Eye (tissue), 1 donor: ENCODE measurements around the gene STIM1.
A peak's percentile ranks its signal among the peaks of the same experiment; 100 is the strongest.

ENCODE experiments used
- DNase-seq: peaks from one replicate; pipeline ENCODE4 v3.0.0-alpha.2; 2015

STIM1 gene

GRCh38 chr11:3925513-3925912 is 70.0 kb downstream of the STIM1 start:
- no peak for DNase-seq

DNA sequence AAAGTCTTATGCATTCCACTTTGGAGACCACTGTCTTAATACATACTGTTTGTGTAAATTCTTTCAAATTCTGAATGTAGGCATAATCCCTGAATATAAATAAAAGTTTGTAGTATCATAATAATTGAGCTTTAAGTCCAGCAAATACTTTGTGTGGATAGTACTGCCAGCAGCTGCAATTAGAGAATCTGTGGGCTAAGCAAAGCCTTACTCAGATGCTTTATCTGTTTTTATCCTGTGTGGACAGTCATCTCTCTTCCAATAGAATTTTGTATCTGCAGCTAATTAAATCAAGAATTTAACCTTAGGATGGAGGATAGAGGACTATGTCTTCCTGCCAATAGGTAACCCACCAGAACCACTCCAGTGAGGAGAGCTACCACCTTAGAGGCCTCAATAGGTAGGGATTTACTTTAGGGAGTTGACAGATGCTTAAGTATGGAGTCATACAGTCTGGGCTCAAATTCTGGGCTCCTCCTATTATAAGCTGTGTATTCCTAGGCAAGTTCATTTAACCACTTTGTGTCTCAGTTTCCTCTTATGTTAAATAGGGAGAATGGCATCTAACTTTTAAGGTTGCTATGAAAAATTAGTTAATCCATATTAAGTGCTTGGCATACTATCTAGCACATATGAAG is 71.1 kb downstream of the STIM1 start:
- DNase-seq, result no peak

GRCh38 chr11:3927129-3927796 is 71.8 kb downstream of the STIM1 start:
- no peak for DNase-seq

DNA sequence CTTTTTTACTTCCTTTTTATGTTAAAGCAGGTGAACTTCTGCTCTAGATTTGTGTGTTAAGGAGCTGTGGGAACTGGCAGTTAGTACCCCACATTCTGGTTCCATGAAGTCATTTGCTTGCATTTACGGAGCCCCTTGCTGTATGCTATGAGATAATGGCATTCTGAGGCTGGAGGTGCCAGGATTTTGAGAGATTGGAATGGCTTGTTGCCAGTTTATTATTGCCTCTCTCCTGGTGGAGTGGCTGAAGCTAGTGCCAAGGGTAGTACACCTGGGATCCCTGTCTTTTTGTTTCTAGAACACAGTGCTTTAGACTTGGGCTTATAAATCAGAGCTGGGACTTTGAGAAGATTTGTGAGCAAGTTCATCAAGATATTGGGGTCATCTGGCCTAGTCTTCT is 73.8 kb downstream of the STIM1 start:
- no peak for DNase-seq

DNA sequence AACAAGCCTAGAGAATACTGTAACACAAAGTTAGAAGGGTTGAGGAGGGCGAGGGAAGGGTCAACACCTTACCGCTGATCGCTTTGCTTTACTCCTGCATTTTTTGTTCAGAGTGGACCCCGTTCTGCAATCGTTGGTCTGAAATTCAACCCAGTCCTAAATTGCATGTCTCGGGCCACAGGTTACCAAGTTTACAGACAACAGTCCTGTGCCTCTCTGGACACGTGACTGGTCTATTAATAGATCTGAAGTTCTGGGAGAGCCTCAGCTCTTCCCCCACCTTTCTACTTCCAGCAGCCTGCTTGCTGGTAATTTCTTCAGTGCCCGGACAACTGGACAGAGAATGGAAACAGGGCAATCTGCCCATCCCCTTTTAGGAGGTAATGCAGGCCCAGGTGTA is 74.2 kb downstream of the STIM1 start:
- no peak for DNase-seq

DNA sequence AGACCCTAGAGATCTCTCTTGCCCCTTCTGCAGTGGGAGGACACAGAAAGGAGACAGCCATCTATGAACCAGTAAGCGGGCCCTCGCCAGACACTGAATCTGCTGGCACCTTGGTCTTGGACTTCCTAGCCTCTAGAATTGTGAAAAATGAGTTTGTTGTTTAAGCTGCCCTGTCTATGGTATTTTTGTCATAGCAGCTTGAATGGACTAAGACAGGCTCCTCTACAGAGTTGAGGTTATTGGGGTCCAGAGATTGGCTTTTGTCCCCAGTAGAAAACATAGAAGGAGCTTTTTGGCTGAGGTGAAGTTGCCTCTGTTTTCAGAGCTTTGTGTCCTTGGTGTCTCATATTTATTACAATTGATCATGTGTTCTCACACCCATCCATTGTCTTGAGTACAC is 77.2 kb downstream of the STIM1 start:
- no peak for DNase-seq

GRCh38 chr11:3933165-3933628 is 77.7 kb downstream of the STIM1 start:
- no peak for DNase-seq

GRCh38 chr11:3934658-3935057 is 79.2 kb downstream of the STIM1 start:
- no peak for DNase-seq

- no peak for DNase-seq
Measured at GRCh38 chr11:3936517-3936916, 81.1 kb downstream of the STIM1 start.

GRCh38 chr11:3939211-3939610 is 83.7 kb downstream of the STIM1 start:
- DNase-seq, result no peak

- DNase-seq, result no peak
Measured at GRCh38 chr11:3939651-3940190, 84.3 kb downstream of the STIM1 start.

DNA sequence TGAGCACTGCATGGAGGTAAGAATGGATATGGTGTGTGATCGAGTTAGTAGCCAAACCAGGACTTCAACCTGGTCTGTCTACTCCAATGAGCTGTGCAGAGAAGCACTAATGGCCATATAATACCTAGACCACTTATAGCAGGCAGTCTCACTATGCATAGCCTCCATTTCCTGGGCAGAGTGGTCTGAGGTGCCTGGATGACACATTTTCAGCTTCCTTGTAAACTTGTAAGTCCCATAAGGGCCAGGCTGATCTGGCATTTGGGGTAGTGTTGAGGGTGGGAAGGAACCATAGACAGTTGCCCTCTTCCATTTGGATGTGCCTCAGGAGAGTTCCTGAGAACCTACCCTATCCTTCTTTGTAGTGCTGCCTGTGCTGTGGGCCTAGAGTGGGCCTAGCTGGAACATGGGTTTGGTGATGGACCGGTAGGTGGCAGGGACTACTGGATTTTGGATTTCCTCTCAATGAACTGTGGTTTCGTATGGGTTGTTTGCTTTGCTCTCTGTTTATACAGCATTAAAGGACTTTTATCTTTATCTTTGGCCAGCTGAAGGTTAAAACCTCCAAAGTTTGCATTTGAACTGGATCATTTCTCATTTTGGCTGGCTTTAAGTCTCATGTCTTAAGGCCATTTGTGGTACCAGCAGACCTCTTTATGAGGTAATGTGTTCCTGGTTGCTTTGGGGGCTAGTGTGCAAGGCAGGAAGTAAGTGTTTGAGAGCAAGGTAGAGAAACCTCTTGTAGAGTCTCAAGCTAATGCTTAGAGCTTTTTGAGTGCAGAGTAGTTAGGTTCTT is 86.9 kb downstream of the STIM1 start:
- DNase-seq, result no peak

GRCh38 chr11:3942956-3943497 is 87.6 kb downstream of the STIM1 start:
- DNase-seq, result no peak

DNA sequence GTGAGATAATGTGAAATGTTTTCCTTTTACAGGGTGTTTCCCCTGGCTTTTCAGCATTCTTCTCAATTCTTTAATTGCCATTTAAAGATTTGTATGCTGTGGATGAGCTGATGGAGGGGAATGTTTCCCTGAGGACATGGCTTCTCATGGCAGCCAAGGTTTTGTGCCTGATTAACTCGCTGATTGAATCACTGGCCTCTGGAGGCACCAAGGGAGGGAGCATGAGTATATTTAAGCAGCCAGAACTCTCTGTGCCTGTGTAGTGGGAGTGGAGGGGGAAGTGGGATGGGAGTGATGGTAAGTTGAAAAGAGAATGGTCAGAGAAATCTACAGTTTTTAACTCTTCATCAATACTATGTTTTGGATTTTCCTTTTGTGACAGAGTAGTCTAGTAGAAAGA is 88.7 kb downstream of the STIM1 start:
- peak; percentile 55 for DNase-seq

DNA sequence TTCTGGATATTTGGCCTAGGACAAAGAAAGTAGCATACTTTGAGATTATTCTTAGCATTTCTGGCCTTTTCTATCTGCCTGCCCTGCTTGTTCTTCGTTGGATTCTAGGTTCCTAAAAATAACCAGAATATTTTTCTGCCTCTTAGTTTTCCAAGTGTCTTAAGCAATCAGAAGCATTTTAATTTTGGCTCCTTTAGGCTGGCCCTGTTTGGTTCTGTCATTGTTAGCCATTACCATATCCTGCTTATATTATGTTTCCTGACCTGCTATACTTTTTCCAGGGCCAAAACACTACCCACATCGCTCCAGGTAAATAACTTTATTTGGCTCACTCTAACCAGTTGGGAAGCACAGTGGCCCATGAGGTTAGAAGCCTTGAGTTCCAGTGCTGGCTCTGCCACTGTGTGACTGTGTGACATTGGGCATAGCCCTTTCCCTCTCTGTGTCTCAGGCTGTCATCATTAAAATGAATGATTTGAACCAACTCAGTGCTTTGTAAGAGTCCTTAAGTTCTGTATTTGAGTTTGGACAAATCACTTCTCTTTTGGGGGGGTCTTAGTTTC is 91.1 kb downstream of the STIM1 start:
- no peak for DNase-seq

DNA sequence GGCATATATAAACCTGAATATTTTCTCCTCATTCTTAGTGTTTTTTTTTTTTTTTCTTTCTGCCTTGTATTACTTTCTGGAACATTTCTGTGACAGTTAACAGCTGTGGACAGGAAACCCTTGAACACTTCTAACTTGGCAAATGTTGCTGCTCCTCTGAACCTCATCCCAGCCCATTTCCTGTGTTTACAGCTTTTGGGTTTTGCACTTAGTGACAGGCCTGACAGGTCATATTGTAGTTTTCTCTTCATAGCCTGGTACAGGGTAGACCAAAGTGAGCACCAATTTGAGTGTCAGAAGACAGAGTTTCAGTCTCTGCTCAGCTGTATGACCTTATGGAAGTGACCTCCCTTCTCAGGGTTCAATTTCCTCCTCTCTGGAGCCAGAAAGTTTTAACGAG is 91.6 kb downstream of the STIM1 start:
- DNase-seq, result no peak

GRCh38 chr11:3949125-3949524 is 93.7 kb downstream of the STIM1 start:
- DNase-seq, result no peak

DNA sequence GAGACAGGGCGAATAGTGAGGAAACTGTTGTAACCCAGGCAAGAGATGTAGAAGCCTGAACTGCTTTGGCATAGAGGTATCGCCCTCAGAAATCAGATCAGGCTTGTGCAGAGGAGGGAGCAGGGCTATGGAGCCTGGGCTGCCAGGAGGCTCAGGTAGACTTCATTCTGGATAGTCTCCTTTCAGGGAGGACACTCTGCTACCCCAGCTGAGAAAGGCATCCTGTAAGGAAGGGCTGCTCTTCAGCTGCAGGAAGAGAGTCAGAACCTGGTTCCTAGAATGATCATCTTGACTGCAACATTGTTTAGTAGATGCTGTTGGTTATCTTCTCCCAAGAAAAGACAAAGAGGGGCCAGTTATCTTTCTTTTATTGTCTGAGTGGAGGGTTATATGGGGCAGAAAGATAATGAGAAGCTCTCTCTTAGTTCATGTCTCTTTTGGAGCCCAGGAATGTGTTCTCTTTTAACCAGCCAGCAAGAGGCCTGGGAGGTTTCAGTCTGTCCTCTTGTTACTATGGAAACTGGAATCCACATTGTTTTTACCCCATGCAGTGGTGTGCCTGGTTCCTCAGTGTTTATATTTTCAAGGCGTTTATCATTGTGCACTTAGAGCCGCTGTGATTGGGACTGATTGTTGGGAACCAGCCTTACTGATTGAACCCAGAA is 95.7 kb downstream of the STIM1 start:
- peak; percentile 73 for DNase-seq

DNA sequence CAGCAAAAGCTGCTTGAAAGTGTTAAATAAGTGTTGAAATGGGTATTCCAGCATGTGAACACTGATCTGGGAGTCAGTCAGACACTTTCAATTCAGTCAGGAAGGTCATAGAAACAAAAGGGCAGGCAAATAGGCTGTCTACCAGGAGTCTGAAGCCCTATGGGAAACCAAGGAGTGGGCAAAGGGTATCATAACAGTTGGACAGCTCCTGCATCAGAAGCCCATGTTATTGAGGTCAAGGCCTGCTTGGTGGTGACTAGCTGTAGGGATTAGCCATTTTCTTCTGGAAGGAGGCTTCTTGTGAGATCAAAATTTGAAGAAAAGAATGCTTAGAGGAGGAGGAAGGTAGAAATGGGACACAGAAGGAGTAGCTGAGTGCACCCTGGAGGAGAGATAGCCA is 97.3 kb downstream of the STIM1 start:
- DNase-seq, result no peak

DNA sequence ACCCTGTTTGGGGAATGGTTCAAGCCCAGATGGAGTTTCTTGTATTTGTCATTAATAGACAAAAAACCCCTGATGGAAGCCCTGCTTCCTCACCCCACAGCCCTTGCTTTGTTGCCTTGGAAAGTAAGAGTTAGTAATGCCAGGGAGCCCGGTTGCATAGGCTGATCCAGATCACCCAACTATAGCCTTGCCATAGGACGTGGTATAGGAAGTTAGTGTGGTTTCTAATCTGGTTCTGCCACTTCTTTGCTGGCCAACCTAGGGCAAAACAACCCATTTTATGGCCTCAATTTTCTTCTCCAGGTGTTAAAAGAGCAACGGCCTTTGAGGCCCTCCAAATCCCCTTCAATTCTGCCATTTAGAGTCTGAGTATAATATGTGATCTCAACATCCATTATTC is 97.9 kb downstream of the STIM1 start:
- no peak for DNase-seq

DNA sequence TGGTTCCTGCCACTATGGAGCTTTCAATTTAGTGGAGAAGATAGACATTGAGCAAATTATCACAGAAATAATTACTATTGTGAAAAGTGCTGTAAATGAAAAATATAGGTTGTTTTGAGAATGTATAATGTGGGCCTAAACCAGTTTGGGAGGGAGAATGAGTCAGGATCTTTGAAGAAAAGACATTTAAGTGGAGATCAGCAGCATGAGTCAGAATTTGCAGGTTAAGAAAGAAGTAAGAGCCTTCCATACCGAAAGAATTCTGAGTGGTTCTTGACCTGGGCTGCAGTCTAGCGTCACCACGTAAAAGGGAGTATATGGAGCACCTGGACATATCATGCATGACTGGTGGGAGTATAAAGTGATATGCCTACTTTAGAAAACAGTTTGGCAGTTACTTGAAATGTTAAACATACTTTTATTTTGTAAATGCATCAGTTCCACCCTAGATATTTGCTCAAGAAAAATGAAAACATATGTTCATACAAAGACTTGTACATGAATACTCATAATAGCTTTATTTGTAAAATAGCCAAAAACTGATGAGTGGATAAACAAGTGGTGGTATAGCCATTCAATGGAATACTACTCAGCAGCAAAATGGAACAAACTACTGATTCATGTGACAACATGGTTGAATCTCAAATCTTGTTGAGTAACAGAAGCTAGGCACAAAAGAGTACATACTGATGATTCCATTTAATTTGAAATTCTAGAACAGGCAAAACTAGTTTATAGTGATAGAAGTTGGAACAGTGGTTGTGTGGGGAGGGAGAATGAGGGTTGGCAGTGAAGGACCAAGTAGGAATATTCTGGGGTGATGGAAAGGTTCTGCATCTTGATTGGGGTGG is 99.2 kb downstream of the STIM1 start:
- no peak for DNase-seq

DNA sequence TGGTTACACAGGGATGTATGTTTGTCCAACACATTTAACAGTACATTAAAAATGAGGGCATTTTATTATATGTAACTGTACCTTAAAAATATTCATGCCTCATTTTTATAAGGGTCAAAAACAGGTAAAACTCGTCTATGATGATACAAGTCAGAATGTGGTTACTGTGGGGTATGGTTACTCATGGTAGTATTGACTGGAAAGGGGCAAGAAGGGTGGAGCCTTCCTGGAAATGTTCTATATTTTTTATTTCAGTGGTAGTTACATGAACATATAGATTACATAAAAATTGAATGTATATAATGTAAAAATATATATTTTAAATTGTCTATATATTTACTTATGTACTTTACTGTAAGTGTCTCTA is 99.8 kb downstream of the STIM1 start:
- no peak for DNase-seq
